SIG-M5 treated with dmso at 0.1 percent for 504 hours (cell line): Measurements from ENCODE around the gene STK32A.
"Not testable (repeated sequence)": the region's sequence is repeated elsewhere in the genome, so short reads cannot be mapped to it uniquely, and the experiment has no call there.

Experiments
- DNase-seq: peaks from one replicate; lab custom pipeline; 2025; ENCODE audit not compliant: unreplicated experiment; lab: John Stamatoyannopoulos, UW

STK32A gene

DNA sequence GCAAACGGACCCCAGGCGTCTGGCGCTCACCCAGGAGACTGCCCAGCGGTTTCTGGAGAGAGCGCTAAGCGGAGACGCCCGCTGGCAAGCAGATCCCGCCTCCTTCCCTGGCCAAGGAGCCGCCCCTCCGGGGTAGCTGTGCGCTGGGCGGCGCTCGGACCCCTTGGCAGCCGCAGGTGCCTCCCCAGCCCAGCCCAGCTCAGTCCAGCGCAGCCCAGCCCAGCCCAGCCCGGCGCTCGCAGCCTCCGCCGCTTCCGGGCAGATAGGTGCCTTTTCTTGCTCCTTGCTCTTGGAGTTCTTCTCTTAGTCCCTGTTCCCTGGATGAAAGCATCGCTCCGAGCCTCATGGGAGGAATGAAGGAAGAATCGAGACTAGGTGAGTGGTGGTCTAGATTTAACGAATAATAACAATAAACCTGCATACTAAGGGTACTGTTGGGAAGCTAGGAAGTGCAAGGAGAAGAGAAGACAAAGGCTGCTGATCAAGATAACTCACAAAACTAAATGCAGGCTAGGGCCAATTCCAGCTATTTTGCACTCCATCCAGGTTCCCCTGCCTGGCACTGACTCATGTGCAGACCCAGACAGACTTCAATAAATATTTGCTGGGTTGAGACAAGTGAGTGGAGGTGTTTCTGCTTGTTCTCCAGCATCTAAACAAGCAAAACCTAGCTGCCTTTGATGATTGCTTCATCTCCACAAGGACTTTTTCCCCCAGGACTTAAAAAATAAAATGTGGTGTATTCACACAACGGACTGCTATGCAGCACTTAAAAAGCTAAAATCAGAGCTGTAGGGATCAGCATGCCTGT is at the start of gene STK32A:
Gene STK32A, plus strand, starts transcription at position 202 of the 811 bp plus-strand sequence. CDS start 4,609 bp downstream, outside the sequence.
- DNase-seq: no peak

DNA sequence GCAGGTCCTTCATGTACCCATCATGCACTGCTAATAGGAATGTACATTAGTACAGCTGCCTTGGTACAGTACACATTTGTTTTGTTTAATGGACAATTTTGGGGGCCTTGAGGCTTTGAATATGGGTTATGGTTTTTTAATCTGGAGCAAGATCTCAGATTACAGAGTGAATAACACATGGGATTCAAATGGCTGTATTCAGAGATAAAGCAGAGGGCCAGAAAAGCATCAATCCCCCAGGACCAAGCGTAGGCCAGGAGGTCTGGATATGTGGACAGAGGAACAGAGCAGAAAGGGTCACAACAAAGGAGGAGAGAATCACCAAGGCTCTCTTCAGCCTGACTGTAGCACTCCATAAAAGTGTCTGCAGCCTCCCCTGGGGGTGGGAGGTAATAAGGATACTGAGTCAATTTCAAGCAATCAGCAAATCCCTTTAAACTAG is 47.7 kb upstream of the STK32A start:
- DNase-seq: no peak

DNA sequence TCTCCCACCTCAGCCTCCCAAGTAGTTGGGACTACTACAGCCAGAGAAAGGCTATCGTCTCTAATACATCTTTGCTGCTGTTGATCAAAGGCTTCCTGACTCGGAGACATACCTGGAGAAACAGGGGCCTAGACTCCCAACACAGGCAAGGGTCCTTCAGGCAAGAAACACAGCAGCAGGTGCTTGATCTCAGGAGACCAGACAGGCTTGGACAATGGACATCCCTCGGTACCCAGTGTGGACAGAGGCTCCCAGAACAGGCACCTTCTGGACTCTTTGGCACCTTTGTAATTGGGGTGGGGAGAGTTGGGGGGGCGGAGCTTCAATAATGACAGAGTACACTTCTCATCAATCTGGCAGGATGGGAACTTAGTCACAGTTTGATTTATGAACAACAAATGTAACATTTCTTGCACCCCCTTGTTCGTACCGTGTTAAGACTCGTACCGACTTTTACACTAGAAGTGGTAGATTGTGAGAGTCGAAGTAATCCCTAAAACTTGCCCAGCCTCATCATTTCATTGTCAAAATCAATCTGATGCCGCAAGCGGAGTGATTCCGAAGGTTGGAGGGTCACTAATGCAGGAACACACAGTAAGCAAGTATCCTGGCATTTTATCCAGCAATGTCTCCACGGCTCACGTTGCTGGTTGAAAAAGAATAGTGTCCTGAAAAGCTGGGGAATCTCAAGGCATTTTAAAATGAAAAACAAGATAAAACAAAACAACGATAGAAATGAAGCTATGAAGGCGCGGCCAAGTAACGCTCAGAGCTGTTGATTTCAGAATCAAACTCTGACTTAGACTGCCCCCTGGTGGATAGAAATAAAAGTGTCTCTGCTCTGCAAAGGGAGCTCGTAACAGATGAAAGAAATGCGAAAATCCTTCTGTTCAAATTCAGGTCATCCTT is 46.4 kb upstream of the STK32A start:
- DNase-seq: peak; percentile 64

DNA sequence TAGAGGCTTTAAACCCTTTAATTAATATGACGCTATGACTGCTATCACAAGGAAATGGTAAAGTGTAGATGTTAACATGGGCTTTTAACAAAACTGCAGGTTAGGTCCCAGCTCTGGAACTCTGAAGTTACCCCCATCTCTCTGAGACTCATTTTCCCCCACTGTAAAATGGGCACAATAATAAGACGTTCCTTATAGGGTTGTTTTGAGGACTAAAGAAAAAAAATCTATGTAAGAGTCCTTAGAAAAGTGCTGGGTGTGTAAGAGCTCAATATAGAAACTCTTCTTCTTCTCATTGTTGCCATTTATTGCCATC is 45.8 kb upstream of the STK32A start:
- no peak for DNase-seq

DNA sequence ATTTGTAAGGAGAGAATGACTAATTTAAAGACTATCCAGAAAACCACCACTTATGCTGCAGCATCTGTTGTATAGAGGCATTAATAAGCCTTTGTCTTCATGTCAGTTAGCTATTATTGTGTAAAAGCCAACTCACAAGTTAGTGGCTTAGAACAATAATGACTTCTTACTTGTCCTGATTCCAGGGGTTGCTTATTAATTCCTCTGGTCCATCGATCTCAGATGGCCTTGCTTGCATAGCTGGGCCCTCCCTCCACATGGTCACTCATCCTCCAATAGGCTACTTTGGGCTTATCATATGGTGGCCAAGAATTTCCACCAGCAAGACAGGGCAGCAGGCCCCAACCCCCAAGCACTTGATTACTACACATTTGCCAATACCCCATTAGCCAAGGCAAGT is 44.5 kb upstream of the STK32A start:
- DNase-seq: no peak

DNA sequence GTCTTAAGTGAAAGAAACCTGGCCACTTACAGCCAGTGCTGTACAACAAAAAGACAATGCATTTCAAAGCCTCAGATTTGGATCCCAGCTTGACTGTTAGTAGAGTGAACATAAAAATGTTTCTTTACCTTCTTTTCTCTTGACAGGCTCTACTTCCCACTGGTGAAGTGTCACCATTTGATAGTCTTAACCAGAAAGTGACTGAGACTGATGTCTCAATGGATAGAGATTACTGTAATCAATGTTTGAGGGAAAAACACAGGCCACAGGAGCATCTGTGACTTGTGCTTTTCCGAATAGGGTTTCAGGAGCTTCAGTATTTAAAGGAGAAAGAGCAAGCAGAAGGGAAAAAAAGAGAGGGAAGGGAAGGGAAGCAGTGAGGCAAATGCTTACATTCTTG is 41.7 kb upstream of the STK32A start:
- DNase-seq: no peak

GRCh38 chr5:147200004-147200403 is 34.8 kb upstream of the STK32A start:
- DNase-seq: no peak

- no peak for DNase-seq
Measured at GRCh38 chr5:147203213-147203612, 31.6 kb upstream of the STK32A start.

DNA sequence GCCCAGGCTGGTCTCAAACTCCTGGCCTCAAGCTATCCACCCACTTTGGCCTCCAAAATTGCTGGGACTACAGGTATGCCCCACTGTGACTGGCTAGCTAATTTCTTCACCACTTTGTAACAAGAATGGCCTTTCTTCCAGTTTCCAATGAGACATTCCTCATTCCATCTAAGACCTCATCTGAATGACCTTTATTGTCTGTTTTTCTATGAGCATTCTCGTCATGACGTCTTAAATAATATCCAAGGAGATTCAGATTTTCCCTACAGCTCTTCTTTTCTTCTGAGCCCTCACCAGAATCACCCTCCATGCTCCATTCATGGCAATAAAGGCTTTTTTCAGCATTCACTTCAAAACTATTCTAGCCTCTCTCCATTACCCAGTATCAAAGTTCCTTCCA is 30.2 kb upstream of the STK32A start:
- no peak for DNase-seq

DNA sequence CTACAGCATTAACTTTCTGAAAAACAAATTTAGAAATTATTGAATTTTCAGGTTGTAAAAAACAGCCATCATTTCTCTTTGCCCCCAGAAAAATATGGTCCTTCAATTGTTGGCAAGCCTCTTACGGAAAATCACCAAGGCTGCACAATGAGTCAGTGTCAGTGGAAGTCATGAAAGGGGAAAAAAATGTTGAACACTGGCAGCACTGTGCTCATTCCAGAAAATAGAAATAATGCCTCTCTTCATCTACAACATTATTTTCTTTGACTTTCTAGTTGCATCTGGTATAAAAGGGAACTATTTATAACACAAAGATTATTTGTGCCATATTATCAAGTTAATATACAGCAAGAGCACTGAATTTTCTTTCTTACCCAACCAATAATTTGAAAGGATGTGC is 26.7 kb upstream of the STK32A start:
- DNase-seq: no peak

DNA sequence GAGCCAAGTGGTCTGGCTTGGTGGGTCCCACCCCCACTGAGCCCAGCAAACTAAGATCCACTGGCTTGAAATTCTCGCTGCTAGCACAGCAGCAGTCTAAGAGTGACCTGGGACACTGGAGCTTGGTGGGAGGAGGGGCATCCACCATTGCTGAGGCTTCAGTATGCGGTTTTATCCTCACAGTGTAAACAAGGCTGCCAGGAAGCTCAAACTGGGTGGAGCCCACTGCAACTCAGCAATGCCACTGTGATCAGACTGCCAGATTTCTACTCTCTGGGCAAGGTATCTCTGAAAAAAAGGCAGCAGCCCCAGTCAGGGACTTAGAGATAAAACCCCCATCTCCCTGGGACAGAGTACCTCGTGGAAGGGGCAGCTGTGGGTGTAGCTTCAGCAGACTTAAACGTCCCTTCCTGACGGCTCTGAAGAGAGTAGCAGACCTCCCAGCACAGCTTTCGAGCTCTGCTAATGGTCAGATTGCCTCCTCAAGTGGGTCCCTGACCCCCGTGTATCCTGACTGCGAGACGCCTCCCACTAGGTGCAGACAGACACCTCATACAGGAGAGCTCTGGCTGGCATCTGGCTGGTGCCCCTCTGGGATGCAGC is 18.2 kb upstream of the STK32A start:
- no peak for DNase-seq

GRCh38 chr5:147223343-147223742 is 11.5 kb upstream of the STK32A start:
- no peak for DNase-seq

DNA sequence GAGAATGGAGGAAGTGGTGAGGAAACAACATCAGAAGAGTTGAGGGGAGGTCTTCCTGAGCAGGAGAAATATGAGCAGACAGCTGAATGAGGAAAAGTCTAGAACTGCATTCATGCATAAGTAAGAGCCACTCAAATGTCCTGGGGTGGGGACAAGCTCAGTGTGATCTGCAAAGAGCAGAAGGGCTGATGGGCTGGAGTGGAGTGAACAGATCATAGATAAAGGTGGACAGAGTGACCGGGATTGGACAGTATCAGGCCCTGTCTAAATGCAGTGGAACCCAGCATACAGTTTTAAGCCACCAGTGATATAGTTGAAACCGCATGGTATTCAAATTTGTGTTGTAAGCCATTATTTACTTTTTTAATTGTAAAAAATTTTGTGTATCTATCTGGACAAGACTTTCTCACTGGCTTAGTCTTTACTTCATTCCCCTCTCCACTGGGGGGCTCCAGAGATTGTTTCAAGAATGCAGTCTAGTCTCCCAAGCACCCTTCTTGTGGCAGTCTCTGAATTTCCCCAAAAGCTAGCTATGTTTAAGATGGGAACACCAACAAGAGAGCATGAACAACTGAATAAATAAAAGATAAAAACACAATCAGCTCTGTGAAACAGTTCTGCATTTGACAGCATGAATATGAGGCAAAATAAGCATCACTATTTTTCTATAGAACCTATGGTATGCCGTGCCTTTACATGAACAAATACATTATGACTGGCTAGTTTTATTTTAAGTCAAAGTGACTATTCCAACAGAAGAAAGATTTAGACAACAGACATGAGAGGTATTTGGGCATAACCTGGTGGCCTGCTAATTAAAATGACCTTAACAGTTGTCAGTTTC is 10.7 kb upstream of the STK32A start:
- DNase-seq: peak; percentile 26

GRCh38 chr5:147225938-147226337 is 8.9 kb upstream of the STK32A start:
- DNase-seq: no peak

GRCh38 chr5:147226512-147226911 is 8.3 kb upstream of the STK32A start:
- no peak for DNase-seq

DNA sequence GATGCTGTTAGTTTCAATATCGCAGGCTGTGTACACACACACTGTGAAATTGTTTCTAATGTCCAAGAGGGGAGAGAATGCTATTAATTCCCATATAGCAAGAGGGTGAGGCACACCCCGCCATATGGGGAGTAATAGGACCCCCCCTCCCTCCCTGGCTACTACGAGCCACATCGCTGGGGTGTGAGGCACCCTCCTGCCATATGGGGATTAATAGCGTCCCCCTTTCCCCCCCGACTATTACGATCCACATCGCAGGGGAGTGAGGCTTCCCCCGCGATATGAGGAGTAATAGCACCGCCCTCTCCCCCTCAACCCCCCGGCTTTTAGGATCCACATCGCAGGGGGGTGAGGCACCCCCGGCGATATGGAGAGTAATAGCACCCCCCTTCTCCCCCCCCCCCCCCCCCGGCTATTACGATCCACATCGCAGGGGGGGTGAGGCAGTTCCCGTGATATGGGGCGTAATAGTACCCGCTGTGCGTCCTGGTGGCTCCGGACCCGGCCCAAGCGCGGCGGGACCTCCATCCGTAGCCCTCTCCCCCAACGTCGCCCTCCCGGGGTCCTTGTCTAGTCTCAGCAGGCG is 494 bp upstream of the STK32A start:
- DNase-seq: no peak

DNA sequence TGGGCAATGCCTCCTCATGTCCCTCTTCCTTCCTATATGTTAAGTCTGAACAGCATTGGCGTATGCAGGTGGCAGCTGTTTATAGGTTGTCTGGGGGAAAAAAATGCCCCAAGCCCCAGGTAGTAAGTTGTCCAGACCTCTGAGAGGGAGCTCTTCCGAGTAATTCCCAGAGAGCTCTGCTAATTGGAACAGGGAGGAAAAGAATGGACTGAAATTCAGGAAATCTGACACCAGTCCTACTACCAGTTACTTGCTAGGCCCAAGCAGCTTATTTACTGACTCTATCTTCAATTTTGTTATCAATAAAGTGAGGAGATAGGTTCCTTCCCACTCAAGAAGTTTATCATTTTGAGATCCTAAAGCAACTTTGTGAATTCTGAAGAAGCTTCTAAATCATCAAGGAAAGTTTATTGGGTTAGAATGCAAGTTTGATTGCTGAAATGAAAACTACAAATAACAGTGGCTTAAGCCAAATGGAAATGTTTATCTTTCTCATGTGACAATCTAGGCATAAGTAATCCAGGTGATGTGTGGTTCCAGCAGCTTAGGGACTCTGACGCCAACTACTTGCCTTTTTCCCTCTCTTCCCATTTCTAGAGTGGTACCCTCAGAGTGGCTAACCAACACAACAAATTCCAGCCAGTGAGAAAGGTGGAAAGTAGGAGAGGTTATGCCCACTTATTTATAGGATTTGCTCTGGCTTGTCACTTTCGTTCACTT is 5.6 kb downstream of the STK32A start:
- no peak for DNase-seq

- not testable (repeated sequence) for DNase-seq
Measured at GRCh38 chr5:147243238-147243637, 8.4 kb downstream of the STK32A start.

DNA sequence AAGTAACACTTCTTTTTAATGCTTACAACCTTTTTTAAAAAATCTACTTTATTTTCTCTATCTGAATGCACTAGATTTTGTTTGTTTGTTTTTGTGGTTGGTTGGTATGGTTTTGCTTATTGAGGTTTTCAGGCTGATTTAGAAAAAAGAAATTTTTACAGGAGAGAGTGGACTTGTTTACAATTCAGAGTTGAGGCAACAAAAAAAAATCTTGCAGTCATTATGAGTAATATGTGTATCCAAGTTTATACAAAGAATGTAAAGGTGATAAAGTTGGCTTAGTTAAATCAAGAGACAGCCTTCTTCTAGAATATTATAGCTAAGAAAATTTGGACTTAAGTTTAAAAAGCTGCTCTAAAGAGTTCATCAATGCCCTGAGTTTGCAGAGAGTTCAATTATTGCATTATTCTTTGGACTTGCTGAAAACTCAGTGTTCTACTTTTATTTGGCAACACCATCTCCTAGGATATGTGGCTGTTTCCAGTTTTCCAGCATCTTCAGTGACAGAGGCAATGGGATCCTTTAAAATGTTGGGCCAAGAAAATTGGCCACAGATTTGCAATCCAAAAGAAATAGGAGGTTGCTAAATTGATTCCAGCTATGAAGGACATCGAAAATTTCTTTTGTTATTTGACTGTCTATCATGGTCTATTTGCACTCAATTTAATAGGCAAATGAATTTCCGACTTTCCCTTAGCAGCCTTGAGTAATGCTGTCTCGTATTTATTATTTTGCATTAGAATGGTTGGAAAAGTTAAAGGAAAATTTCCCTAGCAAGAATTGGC is 10.7 kb downstream of the STK32A start:
- DNase-seq: no peak
